Measurements from ENCODE around the gene SLC26A11.
"Not testable (repeated sequence)": the region's sequence is repeated elsewhere in the genome, so short reads cannot be mapped to it uniquely, and the experiment has no call there.

The SLC26A11 gene

DNA sequence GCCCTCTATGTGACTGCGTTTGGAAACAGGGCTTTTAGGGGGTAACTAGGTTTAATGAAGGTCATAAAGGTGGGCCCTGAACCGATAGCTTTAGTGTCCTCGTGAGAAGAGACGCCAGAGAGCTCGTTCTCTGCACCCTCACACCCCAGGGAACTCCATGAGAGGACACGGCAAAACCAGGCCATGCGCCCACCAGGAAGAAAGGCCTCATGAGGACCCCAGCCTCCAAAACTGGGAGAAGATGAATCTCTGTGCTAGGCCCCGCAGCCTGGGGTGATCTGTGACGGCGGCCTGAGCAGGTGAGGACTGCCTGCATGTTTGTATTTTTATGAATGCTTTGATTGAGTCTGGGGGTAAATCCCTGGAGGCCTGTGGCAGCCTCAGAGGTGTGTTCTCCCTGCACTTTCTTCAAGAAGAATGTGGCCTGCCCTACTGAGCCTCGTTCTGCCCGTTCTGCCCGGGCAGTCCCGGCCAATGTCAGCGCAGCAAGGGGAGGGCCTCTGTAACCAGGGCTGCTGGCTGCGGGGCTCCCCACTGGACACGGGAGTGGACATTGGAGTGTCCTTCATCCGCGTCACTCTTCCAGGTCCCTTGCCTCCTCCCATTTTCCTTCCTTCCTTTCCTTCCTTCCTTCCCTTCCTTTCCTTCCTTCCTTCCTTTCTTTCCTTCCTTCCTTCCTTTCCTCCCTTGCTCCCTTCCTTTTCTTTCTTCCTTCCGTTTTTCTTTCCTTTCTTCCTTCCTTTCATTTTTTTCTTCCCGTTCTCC lies 33.6 kb downstream of the SLC26A11 start:
- TF ChIP-seq, protein P1, sequence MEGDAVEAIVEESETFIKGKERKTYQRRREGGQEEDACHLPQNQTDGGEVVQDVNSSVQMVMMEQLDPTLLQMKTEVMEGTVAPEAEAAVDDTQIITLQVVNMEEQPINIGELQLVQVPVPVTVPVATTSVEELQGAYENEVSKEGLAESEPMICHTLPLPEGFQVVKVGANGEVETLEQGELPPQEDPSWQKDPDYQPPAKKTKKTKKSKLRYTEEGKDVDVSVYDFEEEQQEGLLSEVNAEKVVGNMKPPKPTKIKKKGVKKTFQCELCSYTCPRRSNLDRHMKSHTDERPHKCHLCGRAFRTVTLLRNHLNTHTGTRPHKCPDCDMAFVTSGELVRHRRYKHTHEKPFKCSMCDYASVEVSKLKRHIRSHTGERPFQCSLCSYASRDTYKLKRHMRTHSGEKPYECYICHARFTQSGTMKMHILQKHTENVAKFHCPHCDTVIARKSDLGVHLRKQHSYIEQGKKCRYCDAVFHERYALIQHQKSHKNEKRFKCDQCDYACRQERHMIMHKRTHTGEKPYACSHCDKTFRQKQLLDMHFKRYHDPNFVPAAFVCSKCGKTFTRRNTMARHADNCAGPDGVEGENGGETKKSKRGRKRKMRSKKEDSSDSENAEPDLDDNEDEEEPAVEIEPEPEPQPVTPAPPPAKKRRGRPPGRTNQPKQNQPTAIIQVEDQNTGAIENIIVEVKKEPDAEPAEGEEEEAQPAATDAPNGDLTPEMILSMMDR (IDR thresholded peaks at IDR 0.05; ENCODE audit: control extremely low read depth, extremely low read depth, low read depth, missing control alignments), result no peak
- no peak for DNase-seq (ENCODE audit: extremely low spot score)
- POLR2A ChIA-PET, result no interaction called here
- CTCF ChIA-PET, result interaction anchor here (0.6 to 2.5 kb wide), 4 partner anchors 23 to 171 kb away, joined by 3 to 25 read pairs (median 3); no protein-coding TSS in a partner anchor

DNA sequence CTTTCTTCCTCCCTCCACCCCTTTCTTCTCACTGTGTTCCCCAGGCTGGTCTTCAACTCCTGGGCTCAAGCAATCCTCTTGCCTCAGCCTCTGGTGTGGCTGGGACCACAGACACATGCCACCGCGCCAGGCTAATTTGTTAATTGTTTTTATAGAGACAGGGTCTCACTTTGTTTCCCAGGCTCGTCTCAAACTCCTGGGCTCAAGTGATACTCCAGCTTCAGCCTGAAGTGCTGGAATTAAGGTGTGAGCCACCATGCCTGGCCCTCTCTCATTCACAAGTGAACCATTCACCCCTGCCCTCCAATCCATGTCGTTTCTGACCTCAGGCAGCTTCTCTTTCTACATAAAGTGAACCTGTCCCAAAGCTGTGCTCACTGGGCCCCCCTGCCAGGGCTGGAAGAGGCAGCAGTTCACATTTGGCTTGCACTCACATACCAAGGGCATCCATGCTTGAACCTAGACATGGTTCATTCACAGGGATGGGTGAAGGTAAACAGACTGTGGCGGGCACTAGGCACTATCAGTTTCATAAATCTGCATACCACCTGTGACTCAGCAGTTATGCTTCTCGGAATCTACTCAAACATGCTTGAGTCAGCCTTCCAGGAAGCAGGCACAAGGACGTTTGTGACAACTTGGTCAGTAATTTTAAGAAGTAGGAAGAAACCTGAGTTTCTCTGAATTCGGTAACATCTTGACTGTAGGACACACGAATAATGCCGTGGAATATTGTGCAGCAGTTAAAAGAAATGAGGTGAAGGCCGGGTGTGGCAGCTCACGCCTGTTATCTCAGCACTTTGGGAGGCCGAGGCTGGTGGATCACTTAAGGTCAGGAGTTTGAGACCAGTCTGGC lies 34.4 kb downstream of the SLC26A11 start:
- TF ChIP-seq, protein P1 (IDR thresholded peaks at IDR 0.05; ENCODE audit: control extremely low read depth, extremely low read depth, low read depth, missing control alignments), result no peak
- DNase-seq (ENCODE audit: extremely low spot score), result peak; percentile 70
- CTCF ChIA-PET, result interaction anchor here (1.8 kb wide), 1 partner anchor 153 kb away, joined by 5 read pairs; the partner anchor contains the start of gene GAA
- POLR2A ChIA-PET, result no interaction called here

DNA sequence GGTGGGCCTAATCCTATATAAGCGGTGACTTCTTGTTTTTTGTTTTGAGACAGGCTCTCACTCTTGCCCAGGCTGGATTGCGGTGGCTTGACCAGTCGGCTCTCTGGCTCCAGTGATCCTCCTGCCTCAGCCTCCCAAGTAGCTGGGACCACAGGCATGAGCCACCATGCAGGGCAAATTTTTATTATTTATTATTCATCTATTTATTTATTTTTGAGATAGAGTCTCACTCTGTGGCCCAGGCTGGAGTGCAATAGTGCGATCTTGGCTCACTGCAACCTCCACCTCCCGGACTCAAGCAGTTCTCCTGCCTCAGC lies 35.8 kb downstream of the SLC26A11 start:
- CTCF ChIA-PET, result interaction anchor here (1.2 to 1.8 kb wide), 2 partner anchors 61 to 154 kb away, joined by 3 to 5 read pairs; partner anchors contain the start of gene GAA
- DNase-seq (ENCODE audit: extremely low spot score), result no peak
- TF ChIP-seq, protein P1 (IDR thresholded peaks at IDR 0.05; ENCODE audit: control extremely low read depth, extremely low read depth, low read depth, missing control alignments), result no peak
- POLR2A ChIA-PET, result no interaction called here

DNA sequence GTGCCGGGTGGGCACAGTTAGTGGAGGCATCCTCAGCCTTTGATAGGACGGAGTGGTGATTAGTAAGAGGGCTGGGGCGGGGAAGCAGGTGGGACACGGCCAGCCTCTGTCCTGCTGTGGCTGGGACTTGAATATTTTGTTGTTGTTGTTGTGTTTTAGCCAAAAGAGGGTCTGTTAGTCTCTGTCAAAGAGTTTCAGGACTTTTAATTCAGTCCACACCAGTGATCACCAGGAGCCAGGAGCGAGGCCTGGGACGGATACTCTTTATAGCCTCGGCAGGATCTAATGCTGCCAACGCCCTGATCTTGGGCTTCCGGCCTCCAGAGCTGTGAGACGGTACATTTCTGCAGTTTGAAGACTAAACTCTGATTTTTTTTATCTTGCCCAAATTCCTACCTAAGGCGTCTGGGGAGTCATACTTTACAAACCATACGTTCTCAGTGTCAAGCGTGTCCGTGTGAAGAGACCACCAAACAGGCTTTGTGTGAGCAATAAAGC lies 37.5 kb downstream of the SLC26A11 start:
- ChIA-PET CTCF (interaction anchor here (1.3 to 2.1 kb wide), 3 partner anchors 61 to 176 kb away, joined by 3 to 6 read pairs (median 3); partner anchors contain the start of gene GAA), POLR2A (no interaction called here)
- TF ChIP-seq, protein P1 (IDR thresholded peaks at IDR 0.05; ENCODE audit: control extremely low read depth, extremely low read depth, low read depth, missing control alignments), result no peak
- no peak for DNase-seq (ENCODE audit: extremely low spot score)

DNA sequence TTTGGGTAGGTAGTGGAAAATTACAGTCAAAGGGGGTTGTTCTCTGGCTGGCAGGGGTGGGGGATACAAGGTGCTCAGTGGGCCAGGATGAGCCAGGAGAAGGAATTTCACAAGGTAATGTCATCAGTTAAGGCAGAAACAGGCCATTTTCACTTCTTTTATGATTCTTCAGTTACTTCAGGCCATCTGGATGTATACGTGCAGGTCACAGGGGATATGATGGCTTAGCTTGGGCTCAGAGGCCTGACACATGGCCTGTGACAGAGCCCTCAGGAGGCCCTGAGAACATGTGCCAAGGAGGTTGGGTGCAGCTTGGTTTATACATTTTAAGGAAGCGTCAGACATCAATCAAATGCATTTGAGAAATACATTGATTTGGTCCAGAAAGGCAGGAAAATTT lies 38.1 kb downstream of the SLC26A11 start:
- DNase-seq (ENCODE audit: extremely low spot score); POLR2A ChIA-PET: not testable (repeated sequence)
- CTCF ChIA-PET, result interaction anchor here (0.9 to 2.1 kb wide), 4 partner anchors 61 to 176 kb away, joined by 3 to 6 read pairs (median 3); partner anchors contain the start of gene GAA

DNA sequence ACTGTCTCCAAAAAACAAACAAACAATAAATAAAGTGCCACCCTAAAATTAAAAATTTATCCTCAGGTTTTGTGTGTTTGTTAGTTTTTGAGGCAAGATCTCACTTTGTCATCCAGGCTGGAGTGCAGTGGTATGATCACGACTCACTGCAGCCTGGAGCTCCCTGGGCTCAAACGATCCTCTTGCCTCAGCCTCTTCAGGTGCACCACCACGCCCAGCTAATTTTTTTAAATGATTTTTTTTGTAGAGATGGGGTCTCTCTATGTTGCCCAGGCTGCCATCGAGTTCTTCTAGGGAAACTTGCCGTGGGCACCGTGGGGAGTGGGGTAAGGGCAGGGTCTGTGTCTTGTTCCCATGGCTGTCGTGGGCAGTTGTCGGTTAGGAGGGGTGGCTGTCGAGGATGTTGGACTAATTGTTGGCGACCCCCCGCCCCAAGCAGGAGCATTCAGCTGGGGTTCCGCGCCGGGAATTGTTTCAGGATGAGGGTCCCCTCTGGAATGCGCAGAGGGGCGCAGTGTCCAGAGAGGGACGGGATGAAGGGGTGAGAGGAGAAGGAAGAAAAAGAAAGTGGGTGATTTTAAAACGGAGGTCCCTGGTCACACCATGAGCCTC lies 39.3 kb downstream of the SLC26A11 start:
- POLR2A ChIA-PET, result no interaction called here
- CTCF ChIA-PET, result interaction anchor here (2.1 kb wide), 1 partner anchor 158 kb away, joined by 6 read pairs; the partner anchor contains the start of gene GAA
- DNase-seq (ENCODE audit: extremely low spot score), result no peak
- TF ChIP-seq, protein P1 (IDR thresholded peaks at IDR 0.05; ENCODE audit: control extremely low read depth, extremely low read depth, low read depth, missing control alignments), result no peak
